ENCODE results near the gene RMND5B.

DNA sequence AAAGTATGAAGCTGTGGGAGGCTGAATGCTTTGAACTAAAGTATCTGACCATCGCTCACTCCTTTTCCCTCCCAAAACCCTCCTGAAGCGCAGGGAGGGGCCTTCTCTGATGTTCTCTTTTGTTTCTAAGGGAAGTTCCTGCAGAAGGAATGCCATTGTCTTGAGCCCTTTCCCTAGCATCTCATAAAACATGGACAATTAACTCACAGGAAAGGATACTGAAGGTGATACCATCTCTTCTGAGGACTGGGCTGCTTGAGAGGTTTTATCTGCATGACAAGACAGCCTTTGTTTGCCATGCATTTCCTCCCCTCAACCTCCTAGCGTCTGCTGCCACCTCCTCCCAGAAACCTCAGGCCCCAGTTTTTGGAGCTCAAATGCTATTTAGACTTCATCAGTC lies 4.3 kb upstream of the RMND5B start:
- no peak for TF ChIP-seq YY1 (IDR thresholded peaks at IDR 0.05; ENCODE audit: insufficient read depth, insufficient read length)
- TF ChIP-seq ZNF274 (IDR thresholded peaks at IDR 0.05; ENCODE audit: low read depth, low read length): no peak
